Smooth muscle cell (in vitro differentiated cells): ENCODE data around the gene SPATA6. TPM values are rescaled to one million over a fixed set of nuclear protein-coding genes. Genes with fewer than 3 reads are reported as not detected.

Experiments used
- DNase-seq: peaks from one replicate; lab custom pipeline; 2025; ENCODE audit not compliant: unreplicated experiment; lab: John Stamatoyannopoulos, UW
- H2AFZ ChIP-seq: fragments of 200-600 bp; sonication (generic); 2 replicates; pipeline ENCODE4 v1.6.0; 2016; ENCODE audit warnings: antibody characterized with exemption, low read depth, mild to moderate bottlenecking
- H3F3A ChIP-seq: fragments of 200-600 bp; sonication (generic); 2 replicates; pipeline ENCODE4 v1.6.0; 2017; ENCODE audit warnings: antibody characterized with exemption, low read depth
- H3K27ac ChIP-seq: fragments of 200-600 bp; sonication (generic); 2 replicates; pipeline ENCODE4 v1.5.1; 2016; ENCODE audit warnings: low read depth, mild to moderate bottlenecking
- H3K27me3 ChIP-seq: fragments of 200-600 bp; sonication (generic); 2 replicates; pipeline ENCODE4 v1.6.1; 2016; ENCODE audit warnings: low read depth, mild to moderate bottlenecking
- H3K36me3 ChIP-seq: fragments of 200-600 bp; sonication (generic); 2 replicates; pipeline ENCODE4 v1.5.1; 2016; ENCODE audit warnings: low read depth
- H3K4me1 ChIP-seq: fragments of 200-600 bp; sonication (generic); 2 replicates; pipeline ENCODE4 v1.5.1; 2016; ENCODE audit warnings: low read depth
- H3K4me2 ChIP-seq: fragments of 200-600 bp; sonication (generic); 2 replicates; pipeline ENCODE4 v1.6.0; 2016; ENCODE audit warnings: mild to moderate bottlenecking
- H3K4me3 ChIP-seq: fragments of 200-600 bp; sonication (generic); 2 replicates; pipeline ENCODE4 v1.5.1; 2016; ENCODE audit warnings: mild to moderate bottlenecking
- H3K79me2 ChIP-seq: fragments of 200-600 bp; sonication (generic); 2 replicates; pipeline ENCODE4 v1.6.0; 2016; ENCODE audit warnings: low read depth, mild to moderate bottlenecking
- H3K9ac ChIP-seq: fragments of 200-600 bp; sonication (generic); 2 replicates; pipeline ENCODE4 v1.6.0; 2016; ENCODE audit warnings: low read depth
- H3K9me3 ChIP-seq: fragments of 200-600 bp; sonication (generic); replicated peaks from 2 replicates; pipeline ENCODE4 v1.5.1; 2016; ENCODE audit warnings: low read depth
- H4K20me1 ChIP-seq: fragments of 200-600 bp; sonication (generic); 2 replicates; pipeline ENCODE4 v1.6.0; 2016; ENCODE audit warnings: low read depth
- WGBS: methylation state at CpG from one replicate; pipeline ENCODE4 v1.1.7; 2016; ENCODE audit warnings: low lambda C conversion rate; 5-methylcytosine and 5-hydroxymethylcytosine counted together
- polyA plus RNA-seq: library from polyadenylated mRNA; unstranded; fragments of >200 nt; fragmentation: Nextera tagmentation; extraction: Ambion mirVana; gene quantifications from 2 replicates; pipeline ENCODE4 v1.2.1, GENCODE V29; 2016
- total RNA-seq: library from RNA; depleted of rRNA; stranded (reverse); fragments of >200 nt; gene quantifications from 2 replicates; pipeline ENCODE4 v1.2.3, GENCODE V29; 2014
- TF ChIP-seq, protein P1 (sequence below): fragments of 200-600 bp; sonication (generic); IDR thresholded peaks from 2 replicates; pipeline ENCODE4 v1.5.1; 2017; ENCODE audit warnings: borderline replicate concordance, mild to moderate bottlenecking, antibody characterized with exemption; ENCODE audit not compliant: insufficient read depth, poor library complexity, severe bottlenecking

SPATA6 gene
- total and polyA plus RNA-seq, 2 experiments from 2014 or later = 6.1 to 6.9 TPM

DNA sequence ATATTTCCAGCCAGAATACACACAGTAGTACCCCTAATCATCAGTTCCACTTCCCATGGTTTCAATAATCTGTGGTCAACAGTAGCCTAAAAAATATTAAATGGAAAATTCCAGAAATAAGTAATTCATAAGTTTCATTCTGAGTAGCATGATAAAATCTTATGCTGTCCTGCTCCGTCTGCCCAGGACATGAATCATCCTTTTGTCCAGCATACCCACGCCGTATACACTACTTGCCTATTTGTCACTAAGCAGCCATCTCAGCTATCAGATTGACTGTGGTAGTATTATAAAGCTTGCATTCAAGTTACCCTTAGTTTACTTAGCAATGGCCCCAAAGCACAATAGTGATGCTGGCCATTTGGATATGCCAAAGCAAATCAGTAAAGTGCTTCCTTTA is 130.8 kb downstream of the SPATA6 start:
- Histone ChIP-seq H2AFZ (no peak overlapping the region), H3K9ac (no peak overlapping the region), H3K4me1 (no peaks in the 10 kb centered on the region), H3F3A (no peaks in the 10 kb centered on the region), H4K20me1 (no peaks in the 10 kb centered on the region), H3K27ac (no peak overlapping the region), H3K27me3 (no peaks in the 10 kb centered on the region), H3K79me2 (no peaks in the 10 kb centered on the region), H3K9me3 (peaks cover 12% of the 10 kb centered on the region), H3K4me2 (no peak overlapping the region), H3K4me3 (no peak overlapping the region), H3K36me3 (peaks cover 5% of the 10 kb centered on the region)
- no peak for DNase-seq
- WGBS = 51% methylated on average over 3 of the region's 3 CpGs
- TF ChIP-seq, protein P1, sequence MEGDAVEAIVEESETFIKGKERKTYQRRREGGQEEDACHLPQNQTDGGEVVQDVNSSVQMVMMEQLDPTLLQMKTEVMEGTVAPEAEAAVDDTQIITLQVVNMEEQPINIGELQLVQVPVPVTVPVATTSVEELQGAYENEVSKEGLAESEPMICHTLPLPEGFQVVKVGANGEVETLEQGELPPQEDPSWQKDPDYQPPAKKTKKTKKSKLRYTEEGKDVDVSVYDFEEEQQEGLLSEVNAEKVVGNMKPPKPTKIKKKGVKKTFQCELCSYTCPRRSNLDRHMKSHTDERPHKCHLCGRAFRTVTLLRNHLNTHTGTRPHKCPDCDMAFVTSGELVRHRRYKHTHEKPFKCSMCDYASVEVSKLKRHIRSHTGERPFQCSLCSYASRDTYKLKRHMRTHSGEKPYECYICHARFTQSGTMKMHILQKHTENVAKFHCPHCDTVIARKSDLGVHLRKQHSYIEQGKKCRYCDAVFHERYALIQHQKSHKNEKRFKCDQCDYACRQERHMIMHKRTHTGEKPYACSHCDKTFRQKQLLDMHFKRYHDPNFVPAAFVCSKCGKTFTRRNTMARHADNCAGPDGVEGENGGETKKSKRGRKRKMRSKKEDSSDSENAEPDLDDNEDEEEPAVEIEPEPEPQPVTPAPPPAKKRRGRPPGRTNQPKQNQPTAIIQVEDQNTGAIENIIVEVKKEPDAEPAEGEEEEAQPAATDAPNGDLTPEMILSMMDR = no peak

DNA sequence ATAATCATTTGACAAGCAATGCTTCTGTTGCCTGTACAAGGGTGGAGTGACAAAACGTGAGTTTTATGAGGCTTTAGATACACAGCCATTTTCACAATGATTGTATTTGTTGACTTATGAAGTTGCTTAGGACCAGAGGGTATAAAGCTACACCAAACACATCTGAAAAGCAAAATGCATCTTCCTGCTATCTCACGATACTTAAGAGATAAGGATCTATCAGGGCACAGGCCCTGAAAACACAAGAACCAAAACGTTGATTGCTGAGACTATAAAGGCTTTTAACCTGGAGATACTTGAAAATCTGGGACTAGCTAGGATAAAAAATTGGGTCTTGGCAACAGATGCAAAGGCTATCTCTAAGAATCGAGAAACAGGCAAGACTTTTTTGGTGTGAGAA is 133.7 kb downstream of the SPATA6 start:
- Histone ChIP-seq H3K4me2 (no peak overlapping the region), H3K9me3 (no peaks in the 10 kb centered on the region), H3K36me3 (no peaks in the 10 kb centered on the region), H3F3A (no peaks in the 10 kb centered on the region), H3K27ac (no peak overlapping the region), H3K79me2 (no peaks in the 10 kb centered on the region), H3K4me1 (no peaks in the 10 kb centered on the region), H3K27me3 (no peaks in the 10 kb centered on the region), H2AFZ (no peak overlapping the region), H3K4me3 (no peak overlapping the region), H4K20me1 (no peaks in the 10 kb centered on the region), H3K9ac (no peak overlapping the region)
- TF ChIP-seq, protein P1 = no peak
- no peak for DNase-seq
- WGBS = 56% methylated on average over 4 of the region's 4 CpGs

DNA sequence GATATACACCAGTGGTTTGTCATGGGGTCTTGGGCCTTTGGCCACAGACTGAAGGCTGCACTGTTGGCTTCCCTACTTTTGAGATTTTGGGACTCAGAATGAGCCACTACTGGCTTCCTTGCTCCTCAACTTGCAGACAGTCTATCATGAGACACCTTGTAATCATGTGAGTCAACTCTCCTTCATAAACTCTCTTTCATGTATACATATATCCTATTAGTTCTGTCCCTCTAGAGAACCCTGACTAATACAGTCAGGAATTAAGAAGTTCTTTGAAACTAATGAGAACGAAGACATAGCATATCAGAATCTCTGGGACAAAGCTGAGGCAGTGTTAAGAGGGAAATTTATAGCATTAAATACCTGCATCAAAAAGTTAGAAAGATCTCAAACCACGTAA is 138.7 kb downstream of the SPATA6 start:
- Histone ChIP-seq H3F3A (no peaks in the 10 kb centered on the region), H4K20me1 (no peaks in the 10 kb centered on the region), H3K4me2 (no peak overlapping the region), H3K4me1 (no peaks in the 10 kb centered on the region), H3K36me3 (no peaks in the 10 kb centered on the region), H3K79me2 (no peaks in the 10 kb centered on the region), H2AFZ (no peak overlapping the region), H3K4me3 (no peak overlapping the region), H3K27ac (no peak overlapping the region), H3K27me3 (no peaks in the 10 kb centered on the region), H3K9ac (no peak overlapping the region), H3K9me3 (no peaks in the 10 kb centered on the region)
- DNase-seq = no peak
- 46% methylated on average over 2 of the region's 2 CpGs for WGBS
- TF ChIP-seq, protein P1 = no peak

DNA sequence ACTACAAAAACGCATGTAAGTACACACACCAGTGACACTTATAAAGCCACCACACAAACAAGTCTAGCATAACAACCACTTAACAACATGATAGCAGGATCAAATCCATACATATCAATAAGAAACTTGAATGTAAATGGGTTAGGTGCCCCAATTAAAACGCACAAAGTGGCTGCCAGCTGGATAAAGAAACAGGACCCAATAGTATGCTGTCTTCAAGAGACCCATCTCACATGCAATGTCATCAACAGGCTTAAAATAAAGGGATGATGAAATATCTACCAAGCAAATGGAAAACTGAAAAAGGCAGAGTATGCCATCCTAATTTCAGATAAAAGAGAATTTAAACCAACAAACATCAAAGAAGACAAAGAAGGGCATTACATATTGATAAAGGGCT is 139.9 kb downstream of the SPATA6 start:
- no peak overlapping the region for H3K4me2 ChIP-seq
- H3K36me3 ChIP-seq = no peaks in the 10 kb centered on the region
- TF ChIP-seq, protein P1 = no peak
- no peak for DNase-seq
- no peaks in the 10 kb centered on the region for H3K9me3 ChIP-seq
- H3K4me3 ChIP-seq = no peak overlapping the region
- 92% methylated on average over 2 of the region's 2 CpGs for WGBS
- no peaks in the 10 kb centered on the region for H3F3A ChIP-seq
- no peaks in the 10 kb centered on the region for H3K79me2 ChIP-seq
- H3K27me3 ChIP-seq = no peaks in the 10 kb centered on the region
- no peaks in the 10 kb centered on the region for H3K4me1 ChIP-seq
- no peak overlapping the region for H3K9ac ChIP-seq
- H3K27ac ChIP-seq = no peak overlapping the region
- no peaks in the 10 kb centered on the region for H4K20me1 ChIP-seq
- H2AFZ ChIP-seq = no peak overlapping the region
